IMR-90 (cell line): Measurements from ENCODE around the gene SVIL. TPM values are rescaled to one million over a fixed set of nuclear protein-coding genes. Genes with fewer than 3 reads are reported as not detected.

Source experiments
- ATAC-seq: fragments of 200-7000 bp; cut with Tn5 transposase; 2 replicates; pipeline ENCODE4 v1.9.1; 2020; ENCODE audit warnings: low read depth, mild to moderate bottlenecking, moderate library complexity
- BruUV-seq: library from RNA; stranded (reverse); fragments of 400-500 nt; replicated peaks from 2 replicates; lab custom pipeline; 2021; lab: Mats Ljungman, UMichigan
- CTCF ChIA-PET: fragments of 300-600 bp; formaldehyde crosslinking; extraction: SDS; loops from one replicate; lab custom pipeline; 2021; ENCODE audit warnings: antibody characterized with exemption; lab: Yijun Ruan, JAX
- POLR2A ChIA-PET: fragments of 300-600 bp; sonication (Branson Sonifier 250); formaldehyde crosslinking; loops from one replicate; lab custom pipeline; 2022; ENCODE audit warnings: antibody characterized with exemption; ENCODE audit not compliant: unreplicated experiment; lab: Charles Lee
- DNase-seq: peaks from one replicate; pipeline ENCODE4 v3.0.0; 2013
- H2AFZ ChIP-seq: replicated peaks from 2 replicates; pipeline ENCODE3; 2013; ENCODE audit warnings: low read length, mild to moderate bottlenecking; ENCODE audit not compliant: poor library complexity
- H2AK5ac ChIP-seq: 2 replicates; pipeline ENCODE4 v1.6.1; 2013; ENCODE audit warnings: low read depth, low read length, inconsistent platforms
- H2AK9ac ChIP-seq: replicated peaks from 2 replicates; pipeline ENCODE3; 2013; ENCODE audit warnings: mild to moderate bottlenecking, low read depth, low read length, moderate library complexity; ENCODE audit not compliant: poor library complexity
- H2BK120ac ChIP-seq: 2 replicates; pipeline ENCODE4 v1.6.1; 2013; ENCODE audit warnings: low read depth, low read length, inconsistent platforms
- H2BK15ac ChIP-seq: 3 replicates; pipeline ENCODE4 v1.6.1; 2013; ENCODE audit warnings: low read depth, low read length, inconsistent platforms
- H2BK20ac ChIP-seq: 2 replicates; pipeline ENCODE4 v1.6.1; 2013; ENCODE audit warnings: low read depth, mild to moderate bottlenecking, inconsistent platforms, low read length, moderate library complexity
- H2BK5ac ChIP-seq: 2 replicates; pipeline ENCODE4 v1.6.1; 2013; ENCODE audit warnings: mild to moderate bottlenecking, low read depth, low read length, inconsistent platforms; ENCODE audit not compliant: poor library complexity, severe bottlenecking
- H3K14ac ChIP-seq: replicated peaks from 2 replicates; pipeline ENCODE4 v1.6.1; 2013; ENCODE audit warnings: low read depth, low read length, inconsistent platforms
- H3K18ac ChIP-seq: 2 replicates; pipeline ENCODE4 v1.6.1; 2013; ENCODE audit warnings: low read depth, low read length, control low read depth
- H3K23ac ChIP-seq: 2 replicates; pipeline ENCODE4 v1.6.1; 2013; ENCODE audit warnings: low read depth, low read length, inconsistent platforms
- H3K27ac ChIP-seq: 2 replicates; pipeline ENCODE4 v1.5.1; 2013; ENCODE audit warnings: mild to moderate bottlenecking, control low read depth, low read length; ENCODE audit not compliant: insufficient read depth
- H3K27me3 ChIP-seq: 2 replicates; pipeline ENCODE4 v1.6.1; 2013; ENCODE audit warnings: low read length; ENCODE audit not compliant: control insufficient read depth, insufficient read depth
- H3K36me3 ChIP-seq: 2 replicates; pipeline ENCODE4 v1.6.1; 2013; ENCODE audit warnings: low read length, mixed read lengths; ENCODE audit not compliant: control insufficient read depth, insufficient read depth
- H3K4ac ChIP-seq: 2 replicates; pipeline ENCODE4 v1.6.1; 2013; ENCODE audit warnings: low read depth, low read length, inconsistent platforms
- H3K4me1 ChIP-seq: 2 replicates; pipeline ENCODE4 v1.6.1; 2013; ENCODE audit warnings: low read length, mixed read lengths; ENCODE audit not compliant: control insufficient read depth, insufficient read depth
- H3K4me2 ChIP-seq: 2 replicates; pipeline ENCODE4 v1.6.1; 2013; ENCODE audit warnings: low read depth, mild to moderate bottlenecking, control low read depth, low read length, moderate library complexity
- H3K4me3 ChIP-seq: 2 replicates; pipeline ENCODE4 v1.5.1; 2013; ENCODE audit warnings: low read depth, mild to moderate bottlenecking, control low read depth, low read length, moderate library complexity; ENCODE audit not compliant: insufficient read depth
- H3K56ac ChIP-seq: 2 replicates; pipeline ENCODE4 v1.6.1; 2013; ENCODE audit warnings: low read length, inconsistent platforms; ENCODE audit not compliant: insufficient read depth; ENCODE audit errors: extremely low read depth
- H3K79me1 ChIP-seq, 2 experiments: 2 replicates each; pipeline ENCODE4 v1.6.1; 2013; ENCODE audit warnings: low read length in 2 of 2, inconsistent platforms in 1 of 2, low read depth in 1 of 2
- H3K9ac ChIP-seq: 2 replicates; pipeline ENCODE4 v1.6.1; 2013; ENCODE audit warnings: low read depth, low read length, control low read depth
- H3K9me1 ChIP-seq: 2 replicates; pipeline ENCODE4 v1.6.1; 2013; ENCODE audit warnings: low read length, inconsistent platforms; ENCODE audit not compliant: insufficient read depth
- H3K9me3 ChIP-seq: 2 replicates; pipeline ENCODE4 v1.6.1; 2013; ENCODE audit warnings: low read length; ENCODE audit not compliant: control insufficient read depth, insufficient read depth
- H4K20me1 ChIP-seq: 2 replicates; pipeline ENCODE4 v1.6.1; 2013; ENCODE audit warnings: low read length, inconsistent platforms; ENCODE audit not compliant: insufficient read depth
- H4K5ac ChIP-seq: 2 replicates; pipeline ENCODE4 v1.6.1; 2013; ENCODE audit warnings: mild to moderate bottlenecking, low read depth, low read length, control low read depth
- H4K8ac ChIP-seq, 2 experiments: 2 replicates each; pipeline ENCODE4 v1.6.1; 2013; ENCODE audit warnings: low read depth in 2 of 2, low read length in 2 of 2, control low read depth in 1 of 2, inconsistent platforms in 1 of 2
- H4K91ac ChIP-seq: 2 replicates; pipeline ENCODE4 v1.6.1; 2013; ENCODE audit warnings: low read depth, low read length, inconsistent platforms; ENCODE audit not compliant: insufficient read depth
- BHLHE40 ChIP-seq: fragments of 150-350 bp; IDR thresholded peaks from 2 replicates; pipeline ENCODE4 v1.6.1; 2016; ENCODE audit warnings: mild to moderate bottlenecking, low read depth, low read length
- CEBPB ChIP-seq: IDR thresholded peaks from 2 replicates; pipeline ENCODE4 v1.6.1; 2012; ENCODE audit warnings: low read depth, low read length, improper control_type of control experiment
- CHD1 ChIP-seq: IDR thresholded peaks from 2 replicates; pipeline ENCODE4 v1.6.1; 2012; ENCODE audit warnings: low read depth, low read length, improper control_type of control experiment
- FOS ChIP-seq: fragments of 150-350 bp; IDR thresholded peaks from 2 replicates; pipeline ENCODE4 v1.6.1; 2016; ENCODE audit warnings: low read depth, low read length
- MAFK ChIP-seq: IDR thresholded peaks from 2 replicates; pipeline ENCODE4 v1.6.1; 2012; ENCODE audit warnings: low read depth, low read length, improper control_type of control experiment
- MAZ ChIP-seq: IDR thresholded peaks from 2 replicates; pipeline ENCODE4 v1.6.1; 2012; ENCODE audit warnings: low read depth, mild to moderate bottlenecking, low read length, improper control_type of control experiment, moderate library complexity, borderline replicate concordance
- MXI1 ChIP-seq: IDR thresholded peaks from 2 replicates; pipeline ENCODE4 v1.6.1; 2012; ENCODE audit warnings: low read depth, mild to moderate bottlenecking, low read length, moderate library complexity, borderline replicate concordance
- NFE2L2 ChIP-seq: fragments of 150-350 bp; IDR thresholded peaks from 2 replicates; pipeline ENCODE4 v1.6.1; 2016; ENCODE audit warnings: low read depth, mild to moderate bottlenecking, low read length
- POLR2A ChIP-seq: IDR thresholded peaks from 2 replicates; pipeline ENCODE4 v1.6.1; 2012; ENCODE audit warnings: mild to moderate bottlenecking, low read depth, low read length
- RAD21 ChIP-seq: IDR thresholded peaks from 2 replicates; pipeline ENCODE4 v1.6.1; 2012; ENCODE audit warnings: low read length, improper control_type of control experiment
- RCOR1 ChIP-seq: IDR thresholded peaks from 2 replicates; pipeline ENCODE4 v1.6.1; 2012; ENCODE audit warnings: mild to moderate bottlenecking, low read length, improper control_type of control experiment; ENCODE audit not compliant: insufficient replicate concordance
- RFX5 ChIP-seq: IDR thresholded peaks from 2 replicates; pipeline ENCODE4 v1.8.0; 2012; ENCODE audit warnings: low read depth, mild to moderate bottlenecking, low read length, moderate library complexity
- SMC3 ChIP-seq: fragments of 150-350 bp; IDR thresholded peaks from 2 replicates; pipeline ENCODE4 v1.6.1; 2016; ENCODE audit warnings: low read depth, mild to moderate bottlenecking, antibody characterized with exemption, low read length, moderate library complexity
- WGBS, 2 experiments: methylation state at CpG; one replicate each; pipeline versions ENCODE4 v1.1.5 to v1.1.7; 2013; ENCODE audit warnings: missing lambda C conversion rate in 2 of 2; ENCODE audit not compliant: insufficient read length in 1 of 2; ENCODE audit errors: extremely low coverage in 2 of 2; 5-methylcytosine and 5-hydroxymethylcytosine counted together
- dilution Hi-C: fragments of 300-500 bp; cut with HindIII; formaldehyde crosslinking; loops from one replicate; pipeline ENCODE4 v1.14.3; 2018; ENCODE audit warnings: low sequenced_read_pairs; ENCODE audit not compliant: unreplicated experiment
- in situ Hi-C: fragments of 300-500 bp; cut with MboI; formaldehyde crosslinking; loops from 3 replicates; pipeline ENCODE4 v1.14.3; 2019; ENCODE audit warnings: low sequenced_read_pairs, inconsistent platforms, mixed read lengths
- intact Hi-C: fragments of 100-400 bp; cut with micrococcal nuclease; formaldehyde crosslinking; loops from 2 replicates; pipeline ENCODE4 v1.10.0; 2022
- polyA plus RNA-seq, 3 experiments: library from polyadenylated mRNA; depleted of rRNA; stranded (reverse); fragments of >200 nt; gene quantifications; 2 replicates each; pipeline ENCODE4 v1.2.3, GENCODE V29; 2012; ENCODE audit warnings: low replicate concordance in 1 of 3
- total RNA-seq: library from RNA; depleted of rRNA; stranded (reverse); fragments of >200 nt; gene quantifications from 2 replicates; pipeline ENCODE4 v1.2.3, GENCODE V29; 2012
- TF ChIP-seq, protein P1 (sequence below): fragments of 150-350 bp; IDR thresholded peaks from 2 replicates; pipeline ENCODE4 v1.6.1; 2016; ENCODE audit warnings: low read depth, mild to moderate bottlenecking, low read length, moderate library complexity, borderline replicate concordance
- TF ChIP-seq, protein P2 (sequence below): fragments of 150-350 bp; IDR thresholded peaks from 2 replicates; pipeline ENCODE4 v1.6.1; 2017; ENCODE audit warnings: mild to moderate bottlenecking, antibody characterized with exemption, low read length, low read depth
- TF ChIP-seq, protein P3 (sequence below): conservative IDR thresholded peaks from 2 replicates; pipeline ENCODE4 v1.5.1; 2012; ENCODE audit warnings: mild to moderate bottlenecking, low read depth, low read length, improper control_type of control experiment

Gene SVIL
- total and polyA plus RNA-seq, 2 of the 4 experiments (the other 2 are of a cell fraction): 11.5 to 11.6 TPM

DNA sequence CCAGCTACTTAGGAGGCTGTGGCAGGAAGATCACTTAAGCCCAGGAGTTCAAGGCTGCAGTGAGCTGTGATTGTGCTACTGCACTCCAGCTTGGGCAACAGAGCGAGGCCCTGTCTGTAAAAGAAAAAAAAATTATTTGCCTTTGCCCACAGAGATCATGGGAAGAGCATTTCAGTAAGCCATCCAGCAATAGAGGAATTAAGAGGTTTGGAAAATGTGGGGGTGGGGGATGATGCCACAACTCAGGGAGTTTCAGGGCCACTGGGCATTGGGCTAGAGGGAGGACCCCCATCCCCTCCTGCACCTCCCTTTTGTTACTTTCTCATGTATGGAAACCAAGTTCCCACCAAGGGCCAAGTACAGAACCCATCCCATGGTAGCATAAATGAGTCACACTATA is 38.4 kb downstream of the SVIL start:
- Histone ChIP-seq H3K4me2 (no peak overlapping the region), H4K8ac (no peak overlapping the region), H2BK120ac (no peak overlapping the region), H3K23ac (no peak overlapping the region), H2AFZ (no peak overlapping the region), H3K14ac (no peak overlapping the region), H3K79me1 (peaks cover 20 to 74% of the 10 kb centered on the region in 2 experiments), H3K27ac (no peak overlapping the region), H3K9me1 (peaks cover 22% of the 10 kb centered on the region), H3K9ac (no peak overlapping the region), H4K5ac (no peak overlapping the region), H3K4me3 (no peak overlapping the region), H3K9me3 (no peaks in the 10 kb centered on the region), H4K20me1 (peaks cover 30% of the 10 kb centered on the region; the same call in 1 of the 2 replicates), H2BK20ac (no peak overlapping the region), H3K4ac (no peak overlapping the region), H3K56ac (no peak overlapping the region), H4K91ac (no peak overlapping the region), H2AK5ac (no peak overlapping the region), H3K18ac (no peak overlapping the region), H2BK5ac (no peak overlapping the region), H3K36me3 (no peaks in the 10 kb centered on the region), H2AK9ac (no peak overlapping the region), H3K27me3 (no peaks in the 10 kb centered on the region), H2BK15ac (no peak overlapping the region), H3K4me1 (peaks cover 18% of the 10 kb centered on the region)
- in situ Hi-C loops (no loop called here), intact Hi-C loops (loop anchor here (5.0 kb wide), 1 partner anchor 261 kb away; no protein-coding TSS in a partner anchor), dilution Hi-C loops (no loop called here)
- TF ChIP-seq NFE2L2 (no peak), CHD1 (no peak), BHLHE40 (no peak), POLR2A (no peak), SMC3 (no peak), CEBPB (no peak), RFX5 (no peak), MXI1 (no peak), RCOR1 (no peak), MAZ (no peak), FOS (no peak), RAD21 (no peak), MAFK (no peak)
- TF ChIP-seq, protein P1, sequence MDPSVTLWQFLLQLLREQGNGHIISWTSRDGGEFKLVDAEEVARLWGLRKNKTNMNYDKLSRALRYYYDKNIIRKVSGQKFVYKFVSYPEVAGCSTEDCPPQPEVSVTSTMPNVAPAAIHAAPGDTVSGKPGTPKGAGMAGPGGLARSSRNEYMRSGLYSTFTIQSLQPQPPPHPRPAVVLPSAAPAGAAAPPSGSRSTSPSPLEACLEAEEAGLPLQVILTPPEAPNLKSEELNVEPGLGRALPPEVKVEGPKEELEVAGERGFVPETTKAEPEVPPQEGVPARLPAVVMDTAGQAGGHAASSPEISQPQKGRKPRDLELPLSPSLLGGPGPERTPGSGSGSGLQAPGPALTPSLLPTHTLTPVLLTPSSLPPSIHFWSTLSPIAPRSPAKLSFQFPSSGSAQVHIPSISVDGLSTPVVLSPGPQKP: no peak
- TF ChIP-seq, protein P2, sequence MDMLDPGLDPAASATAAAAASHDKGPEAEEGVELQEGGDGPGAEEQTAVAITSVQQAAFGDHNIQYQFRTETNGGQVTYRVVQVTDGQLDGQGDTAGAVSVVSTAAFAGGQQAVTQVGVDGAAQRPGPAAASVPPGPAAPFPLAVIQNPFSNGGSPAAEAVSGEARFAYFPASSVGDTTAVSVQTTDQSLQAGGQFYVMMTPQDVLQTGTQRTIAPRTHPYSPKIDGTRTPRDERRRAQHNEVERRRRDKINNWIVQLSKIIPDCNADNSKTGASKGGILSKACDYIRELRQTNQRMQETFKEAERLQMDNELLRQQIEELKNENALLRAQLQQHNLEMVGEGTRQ: no peak
- TF ChIP-seq, protein P3, sequence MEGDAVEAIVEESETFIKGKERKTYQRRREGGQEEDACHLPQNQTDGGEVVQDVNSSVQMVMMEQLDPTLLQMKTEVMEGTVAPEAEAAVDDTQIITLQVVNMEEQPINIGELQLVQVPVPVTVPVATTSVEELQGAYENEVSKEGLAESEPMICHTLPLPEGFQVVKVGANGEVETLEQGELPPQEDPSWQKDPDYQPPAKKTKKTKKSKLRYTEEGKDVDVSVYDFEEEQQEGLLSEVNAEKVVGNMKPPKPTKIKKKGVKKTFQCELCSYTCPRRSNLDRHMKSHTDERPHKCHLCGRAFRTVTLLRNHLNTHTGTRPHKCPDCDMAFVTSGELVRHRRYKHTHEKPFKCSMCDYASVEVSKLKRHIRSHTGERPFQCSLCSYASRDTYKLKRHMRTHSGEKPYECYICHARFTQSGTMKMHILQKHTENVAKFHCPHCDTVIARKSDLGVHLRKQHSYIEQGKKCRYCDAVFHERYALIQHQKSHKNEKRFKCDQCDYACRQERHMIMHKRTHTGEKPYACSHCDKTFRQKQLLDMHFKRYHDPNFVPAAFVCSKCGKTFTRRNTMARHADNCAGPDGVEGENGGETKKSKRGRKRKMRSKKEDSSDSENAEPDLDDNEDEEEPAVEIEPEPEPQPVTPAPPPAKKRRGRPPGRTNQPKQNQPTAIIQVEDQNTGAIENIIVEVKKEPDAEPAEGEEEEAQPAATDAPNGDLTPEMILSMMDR: no peak
- no peak for DNase-seq
- ChIA-PET POLR2A (no interaction called here), CTCF (no interaction called here)
- ATAC-seq: no peak
- BruUV-seq: no TSS peak
- no CpG with 5 or more reads among the region's 1 CpG for WGBS, 2 experiments
